A549 (cell line): Measurements from ENCODE around the gene CEACAM16. TPM values are rescaled to one million over a fixed set of nuclear protein-coding genes. Genes with fewer than 3 reads are reported as not detected.
A peak's percentile ranks its signal among the peaks of the same experiment; 100 is the strongest.

Experiments used
- ATAC-seq, 2 experiments: fragments of 200-7000 bp in 1 of 2; fragments of >200 bp in 1 of 2; cut with Nextera tagmentation in 1 of 2; cut with Tn5 transposase in 1 of 2; 3 replicates each; pipeline versions ENCODE4 v1.8.0 to v1.9.1; 2018 to 2020; ENCODE audit warnings: mild to moderate bottlenecking in 1 of 2, moderate library complexity in 1 of 2
- CTCF ChIA-PET: fragments of 300-600 bp; sonication (Branson Sonifier 250); formaldehyde crosslinking; extraction: SDS; loops from one replicate; lab custom pipeline; 2021; ENCODE audit warnings: antibody characterized with exemption, inconsistent platforms; lab: Yijun Ruan, JAX
- POLR2A ChIA-PET: fragments of 350-600 bp; formaldehyde crosslinking; extraction: SDS; loops from one replicate; lab custom pipeline; 2021; ENCODE audit warnings: antibody characterized with exemption, inconsistent platforms; lab: Yijun Ruan, JAX
- DNase-seq, 2 experiments: peaks; one replicate each; pipeline versions ENCODE4 v3.0.0 to v3.0.0-alpha.2; 2011 to 2016; ENCODE audit warnings: low read depth in 1 of 2, low spot score in 1 of 2
- FAIRE-seq: peaks from 2 replicates; lab custom pipeline; 2011; peaks lifted over from hg19 to GRCh38; lab: Jason Lieb, UNC
- H3K27ac ChIP-seq, 2 experiments: fragments of >200 bp; sonication (Bioruptor Twin); formaldehyde crosslinking; 3 replicates each; pipeline ENCODE4 v1.5.1; 2016 to 2017
- H3K4me1 ChIP-seq: fragments of >200 bp; sonication (Bioruptor Twin); formaldehyde crosslinking; 3 replicates; pipeline ENCODE4 v1.6.1; 2016
- H3K4me2 ChIP-seq: fragments of >200 bp; sonication (Bioruptor Twin); formaldehyde crosslinking; 3 replicates; pipeline ENCODE4 v1.6.1; 2016
- H3K4me3 ChIP-seq: fragments of >200 bp; sonication (Bioruptor Twin); formaldehyde crosslinking; 3 replicates; pipeline ENCODE4 v1.5.1; 2016
- H3K9me3 ChIP-seq: fragments of >200 bp; sonication (Bioruptor Twin); formaldehyde crosslinking; 3 replicates; pipeline ENCODE4 v1.6.1; 2016
- BCL3 ChIP-seq: fragments of >200 bp; sonication (Bioruptor Twin); formaldehyde crosslinking; IDR thresholded peaks from 3 replicates; pipeline ENCODE4 v1.6.1; 2016
- BHLHE40 ChIP-seq: IDR thresholded peaks from 2 replicates; pipeline ENCODE4 v1.6.1; 2012; ENCODE audit warnings: low read depth, low read length, inconsistent platforms
- CBX8 ChIP-seq: fragments of 200-600 bp; sonication (generic); IDR thresholded peaks from 2 replicates; pipeline ENCODE4 v1.6.1; 2016
- CEBPB ChIP-seq, 2 experiments: fragments of >200 bp in 1 of 2; sonication (Bioruptor Twin) in 1 of 2; formaldehyde crosslinking in 1 of 2; IDR thresholded peaks; 2 replicates each; pipeline ENCODE4 v1.6.1; 2012 to 2016
- CHD2 ChIP-seq: fragments of 150-350 bp; IDR thresholded peaks from 2 replicates; pipeline ENCODE4 v1.6.1; 2014; ENCODE audit warnings: low read length; ENCODE audit not compliant: partially characterized antibody
- E2F6 ChIP-seq: IDR thresholded peaks from 2 replicates; pipeline ENCODE4 v1.6.1; 2012; ENCODE audit warnings: low read depth, borderline replicate concordance
- EHF ChIP-seq: fragments of 250-450 bp; sonication (Bioruptor Pico); IDR thresholded peaks from 2 replicates; pipeline ENCODE4 v1.5.0; 2020; ENCODE audit warnings: mild to moderate bottlenecking
- EHMT2 ChIP-seq: fragments of 200-600 bp; sonication (generic); IDR thresholded peaks from 2 replicates; pipeline ENCODE4 v1.6.1; 2016; ENCODE audit warnings: antibody characterized with exemption, low read depth, mild to moderate bottlenecking, moderate library complexity
- EP300 ChIP-seq, 2 experiments: fragments of >200 bp; sonication (Bioruptor Twin); formaldehyde crosslinking; IDR thresholded peaks; 2 replicates in 1 of 2; 3 replicates in 1 of 2; pipeline ENCODE4 v1.6.1; 2016 to 2017
- ESRRA ChIP-seq: fragments of 150-350 bp; IDR thresholded peaks from 2 replicates; pipeline ENCODE4 v1.6.1; 2014; ENCODE audit warnings: mild to moderate bottlenecking, low read length, borderline replicate concordance
- FOXS1 ChIP-seq: fragments of 250-450 bp; sonication (Bioruptor Pico); IDR thresholded peaks from 2 replicates; pipeline ENCODE4 v1.5.0; 2020; ENCODE audit warnings: mild to moderate bottlenecking, moderate library complexity
- HDAC2 ChIP-seq: fragments of 200-600 bp; sonication (generic); IDR thresholded peaks from 2 replicates; pipeline ENCODE4 v1.6.1; 2016
- HES2 ChIP-seq: fragments of >200 bp; sonication (Bioruptor Twin); formaldehyde crosslinking; IDR thresholded peaks from 2 replicates; pipeline ENCODE4 v1.6.1; 2016
- HEYL ChIP-seq: fragments of 250-450 bp; sonication (Bioruptor Pico); IDR thresholded peaks from 2 replicates; pipeline ENCODE4 v1.8.0; 2021; ENCODE audit warnings: mild to moderate bottlenecking, moderate library complexity
- HOXB13 ChIP-seq: fragments of 250-450 bp; sonication (Bioruptor Pico); IDR thresholded peaks from 2 replicates; pipeline ENCODE4 v1.5.0; 2020; ENCODE audit warnings: low read depth, mild to moderate bottlenecking, moderate library complexity
- HOXB5 ChIP-seq: fragments of 250-450 bp; sonication (Bioruptor Pico); IDR thresholded peaks from 2 replicates; pipeline ENCODE4 v1.5.0; 2020; ENCODE audit warnings: mild to moderate bottlenecking, moderate library complexity
- KDM1A ChIP-seq: fragments of 200-600 bp; sonication (generic); IDR thresholded peaks from 2 replicates; pipeline ENCODE4 v1.6.1; 2016; ENCODE audit warnings: low read depth, mild to moderate bottlenecking
- KDM5A ChIP-seq: fragments of 200-600 bp; sonication (generic); IDR thresholded peaks from 2 replicates; pipeline ENCODE4 v1.6.1; 2016; ENCODE audit warnings: antibody characterized with exemption, mild to moderate bottlenecking
- MAZ ChIP-seq: fragments of 150-350 bp; IDR thresholded peaks from 2 replicates; pipeline ENCODE4 v1.6.1; 2014; ENCODE audit warnings: antibody characterized with exemption, low read depth, low read length, borderline replicate concordance
- NFE2L2 ChIP-seq: fragments of 150-350 bp; conservative IDR thresholded peaks from 2 replicates; pipeline ENCODE4 v1.6.1; 2014; ENCODE audit warnings: low read length
- NPAS2 ChIP-seq: fragments of 250-450 bp; sonication (Bioruptor Pico); IDR thresholded peaks from 2 replicates; pipeline ENCODE4 v1.8.0; 2022; ENCODE audit warnings: mild to moderate bottlenecking, moderate library complexity, borderline replicate concordance
- NR3C1 ChIP-seq: fragments of >200 bp; sonication (Bioruptor Twin); formaldehyde crosslinking; IDR thresholded peaks from 3 replicates; pipeline ENCODE4 v1.6.1; 2017
- PHF8 ChIP-seq: fragments of 200-600 bp; sonication (generic); IDR thresholded peaks from 2 replicates; pipeline ENCODE4 v1.6.1; 2016; ENCODE audit warnings: low read depth, mild to moderate bottlenecking, antibody characterized with exemption, moderate library complexity, borderline replicate concordance
- RCOR1 ChIP-seq: fragments of 150-350 bp; IDR thresholded peaks from 2 replicates; pipeline ENCODE4 v1.6.1; 2014; ENCODE audit warnings: antibody characterized with exemption, low read length, low read depth
- REST ChIP-seq: fragments of 200-600 bp; sonication (generic); IDR thresholded peaks from 2 replicates; pipeline ENCODE4 v1.6.1; 2016; ENCODE audit warnings: antibody characterized with exemption, mild to moderate bottlenecking, moderate library complexity
- RFX5 ChIP-seq: fragments of 450-650 bp; IDR thresholded peaks from 2 replicates; pipeline ENCODE4 v1.7.1; 2014; ENCODE audit warnings: antibody characterized with exemption, mild to moderate bottlenecking, moderate library complexity
- SMC3 ChIP-seq: fragments of >200 bp; sonication (Bioruptor Twin); formaldehyde crosslinking; IDR thresholded peaks from 3 replicates; pipeline ENCODE4 v1.6.1; 2018; ENCODE audit warnings: inconsistent platforms
- SREBF2 ChIP-seq: fragments of 450-650 bp; IDR thresholded peaks from 2 replicates; pipeline ENCODE4 v1.6.1; 2014; ENCODE audit warnings: mild to moderate bottlenecking, moderate library complexity
- TP53 ChIP-seq: fragments of 250-450 bp; sonication (Bioruptor Pico); IDR thresholded peaks from 2 replicates; pipeline ENCODE4 v1.5.0; 2021; ENCODE audit warnings: mild to moderate bottlenecking, moderate library complexity
- WGBS: methylation state at CpG from one replicate; pipeline ENCODE4 v1.1.6; 2017; ENCODE audit errors: missing lambda C conversion rate; 5-methylcytosine and 5-hydroxymethylcytosine counted together
- polyA plus RNA-seq, 4 experiments: library from polyadenylated mRNA; depleted of rRNA in 3 of 4; stranded (reverse); fragments of >200 nt; fragmentation: RNase III in 1 of 4; extraction: RNeasy Plus Mini Kit Qiagen cat#74134 plus additional on column Dnase treatment in 1 of 4; gene quantifications; 2 replicates in 3 of 4; 3 replicates in 1 of 4; pipeline ENCODE4 v1.2.3, GENCODE V29; 2011 to 2017
- TF ChIP-seq, protein P1 (sequence below): IDR thresholded peaks from 2 replicates; pipeline ENCODE4 v1.6.1; 2012
- TF ChIP-seq, protein P2 (sequence below): fragments of 250-450 bp; sonication (Bioruptor Pico); IDR thresholded peaks from 2 replicates; pipeline ENCODE4 v1.5.0; 2021; ENCODE audit warnings: mild to moderate bottlenecking, moderate library complexity, borderline replicate concordance

Gene CEACAM16
- polyA plus RNA-seq, 2 of the 4 experiments (the other 2 are of a cell fraction), result not detected

DNA sequence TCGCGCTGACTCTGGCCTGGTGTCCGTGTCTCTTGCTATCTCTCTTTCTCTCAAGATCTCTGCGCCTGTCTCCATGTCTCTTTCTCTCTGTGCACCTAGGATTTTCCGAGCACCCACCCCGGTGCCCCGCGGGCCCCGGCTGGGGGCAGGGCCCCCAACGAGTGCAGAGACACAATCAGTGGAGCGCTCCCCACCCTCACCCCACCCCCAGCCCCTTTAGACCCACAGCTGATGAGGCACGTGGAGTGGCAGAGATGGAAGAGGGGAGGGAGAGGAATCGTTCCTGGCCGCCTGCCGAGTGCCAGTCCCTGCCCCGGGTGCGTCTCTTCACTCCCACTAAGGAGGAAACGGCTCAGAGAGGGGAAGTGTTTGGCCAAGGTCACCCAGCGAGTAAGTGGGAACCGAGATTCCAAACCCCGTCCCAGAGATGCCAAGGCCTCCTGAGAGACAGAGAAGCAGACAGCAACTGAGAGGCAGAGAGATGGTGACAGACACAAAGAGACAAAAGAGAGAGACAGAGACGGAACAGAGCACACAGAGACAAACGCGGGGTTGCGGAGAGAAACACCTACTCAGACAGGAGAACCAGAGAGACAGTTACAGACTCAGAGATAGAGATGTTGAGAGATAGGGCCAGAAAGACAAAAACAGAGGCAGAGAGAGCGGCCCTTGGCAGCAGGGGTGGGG is 48.9 kb downstream of the CEACAM16 start:
- DNase-seq (peak; percentile 76 to 92), FAIRE-seq (peak; percentile 94), ATAC-seq (peak; percentile 44 to 46)
- 4% methylated on average over 21 of the region's 26 CpGs for WGBS
- peak overlapping the region; percentile 92 for H3K4me2 ChIP-seq
- peak overlapping the region; percentile 95 for H3K4me3 ChIP-seq
- H3K27ac ChIP-seq, result peak overlapping the region; percentile 92 to 99
- CTCF ChIA-PET, result no interaction called here
- POLR2A ChIA-PET, result interaction anchor here (0.7 kb wide), 2 partner anchors 9 to 22 kb away, joined by 4 read pairs; no protein-coding TSS in a partner anchor
- peaks cover 75% of the 10 kb centered on the region for H3K4me1 ChIP-seq
- no peaks in the 10 kb centered on the region for H3K9me3 ChIP-seq
- TF ChIP-seq KDM1A, result peak; percentile 78
- TF ChIP-seq ESRRA, result no peak
- no peak; the same call in 1 of the 2 replicates for TF ChIP-seq MAZ
- TF ChIP-seq SMC3, result no peak
- TF ChIP-seq REST, result no peak
- TF ChIP-seq HOXB5 (CRISPR knock-in tag), result peak; percentile 51; the same call in 1 of the 2 replicates
- TF ChIP-seq FOXS1 (CRISPR knock-in tag), result no peak
- no peak for TF ChIP-seq HDAC2
- no peak for TF ChIP-seq HES2
- TF ChIP-seq EP300 (IDR thresholded peaks at IDR 0.05), result no peak
- TF ChIP-seq EHF (CRISPR knock-in tag), result peak; percentile 20; the same call in 1 of the 2 replicates
- TF ChIP-seq, protein P1, sequence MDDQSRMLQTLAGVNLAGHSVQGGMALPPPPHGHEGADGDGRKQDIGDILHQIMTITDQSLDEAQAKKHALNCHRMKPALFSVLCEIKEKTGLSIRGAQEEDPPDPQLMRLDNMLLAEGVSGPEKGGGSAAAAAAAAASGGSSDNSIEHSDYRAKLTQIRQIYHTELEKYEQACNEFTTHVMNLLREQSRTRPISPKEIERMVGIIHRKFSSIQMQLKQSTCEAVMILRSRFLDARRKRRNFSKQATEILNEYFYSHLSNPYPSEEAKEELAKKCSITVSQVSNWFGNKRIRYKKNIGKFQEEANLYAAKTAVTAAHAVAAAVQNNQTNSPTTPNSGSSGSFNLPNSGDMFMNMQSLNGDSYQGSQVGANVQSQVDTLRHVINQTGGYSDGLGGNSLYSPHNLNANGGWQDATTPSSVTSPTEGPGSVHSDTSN, result no peak
- no peak for TF ChIP-seq RCOR1
- TF ChIP-seq CBX8, result no peak
- TF ChIP-seq, protein P2, sequence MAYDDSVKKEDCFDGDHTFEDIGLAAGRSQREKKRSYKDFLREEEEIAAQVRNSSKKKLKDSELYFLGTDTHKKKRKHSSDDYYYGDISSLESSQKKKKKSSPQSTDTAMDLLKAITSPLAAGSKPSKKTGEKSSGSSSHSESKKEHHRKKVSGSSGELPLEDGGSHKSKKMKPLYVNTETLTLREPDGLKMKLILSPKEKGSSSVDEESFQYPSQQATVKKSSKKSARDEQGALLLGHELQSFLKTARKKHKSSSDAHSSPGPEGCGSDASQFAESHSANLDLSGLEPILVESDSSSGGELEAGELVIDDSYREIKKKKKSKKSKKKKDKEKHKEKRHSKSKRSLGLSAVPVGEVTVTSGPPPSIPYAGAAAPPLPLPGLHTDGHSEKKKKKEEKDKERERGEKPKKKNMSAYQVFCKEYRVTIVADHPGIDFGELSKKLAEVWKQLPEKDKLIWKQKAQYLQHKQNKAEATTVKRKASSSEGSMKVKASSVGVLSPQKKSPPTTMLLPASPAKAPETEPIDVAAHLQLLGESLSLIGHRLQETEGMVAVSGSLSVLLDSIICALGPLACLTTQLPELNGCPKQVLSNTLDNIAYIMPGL (CRISPR knock-in tag), result no peak
- no peak for TF ChIP-seq CEBPB (IDR thresholded peaks at IDR 0.05)
- no peak for TF ChIP-seq NR3C1
- TF ChIP-seq RFX5, result no peak
- peak; percentile 48; the same call in 1 of the 2 replicates for TF ChIP-seq BHLHE40
- TF ChIP-seq E2F6, result no peak
- TF ChIP-seq KDM5A, result no peak
- no peak for TF ChIP-seq BCL3
- 0 out of 2 replicates have a peak, but pooled peaks have one; percentile 49 for TF ChIP-seq TP53
- TF ChIP-seq EHMT2, result no peak
- no peak for TF ChIP-seq HEYL (CRISPR knock-in tag)
- TF ChIP-seq PHF8, result no peak
- no peak for TF ChIP-seq CHD2
- TF ChIP-seq SREBF2, result no peak
- no peak for TF ChIP-seq HOXB13 (CRISPR knock-in tag)
- TF ChIP-seq NPAS2, result no peak
- TF ChIP-seq NFE2L2, result no peak
